Fibroblast of the conjunctiva (primary cell): ENCODE results near the gene UGT1A9.

Experiments used
- DNase-seq: peaks from one replicate; pipeline ENCODE4 v3.0.0-alpha.2; 2010; ENCODE audit warnings: low read depth

Gene UGT1A9

GRCh38 chr2:233796254-233796653 lies 124.6 kb downstream of the UGT1A9 start:
- DNase-seq, result no peak

- no peak for DNase-seq
These were observed 126.8 kb downstream of the UGT1A9 start for GRCh38 chr2:233798335-233799086.

GRCh38 chr2:233799087-233799665 lies 127.5 kb downstream of the UGT1A9 start:
- DNase-seq, result no peak

GRCh38 chr2:233799716-233800115 lies 128.0 kb downstream of the UGT1A9 start:
- DNase-seq, result no peak

- DNase-seq, result no peak
These were observed 128.5 kb downstream of the UGT1A9 start for GRCh38 chr2:233800208-233800607.

- no peak for DNase-seq
These were observed 129.8 kb downstream of the UGT1A9 start for GRCh38 chr2:233801357-233802131.

GRCh38 chr2:233802132-233802815 lies 130.6 kb downstream of the UGT1A9 start:
- DNase-seq, result no peak

- no peak for DNase-seq
These were observed 131.7 kb downstream of the UGT1A9 start for GRCh38 chr2:233803292-233803911.

GRCh38 chr2:233803994-233804393 lies 132.3 kb downstream of the UGT1A9 start:
- no peak for DNase-seq

- no peak for DNase-seq
These were observed 135.6 kb downstream of the UGT1A9 start for GRCh38 chr2:233807215-233807865.

GRCh38 chr2:233807966-233808935 lies 136.6 kb downstream of the UGT1A9 start:
- DNase-seq, result no peak

- DNase-seq, result no peak
These were observed 138.7 kb downstream of the UGT1A9 start for GRCh38 chr2:233810385-233810784.

- no peak for DNase-seq
These were observed 139.4 kb downstream of the UGT1A9 start for GRCh38 chr2:233811087-233811486.

- DNase-seq, result no peak
These were observed 140.0 kb downstream of the UGT1A9 start for GRCh38 chr2:233811732-233812131.

- no peak for DNase-seq
These were observed 141.7 kb downstream of the UGT1A9 start for GRCh38 chr2:233813236-233814055.

GRCh38 chr2:233814056-233814835 lies 142.5 kb downstream of the UGT1A9 start:
- DNase-seq, result no peak

GRCh38 chr2:233815861-233816260 lies 144.2 kb downstream of the UGT1A9 start:
- DNase-seq, result no peak

- no peak for DNase-seq
These were observed 144.6 kb downstream of the UGT1A9 start for GRCh38 chr2:233816334-233816733.

GRCh38 chr2:233816771-233817170 lies 145.1 kb downstream of the UGT1A9 start:
- DNase-seq, result no peak
